Left colon (tissue), 2 donors: ENCODE measurements around the gene IPO11. TPM values are rescaled to one million over a fixed set of nuclear protein-coding genes. Genes with fewer than 3 reads are reported as not detected.

Experiments
- ATAC-seq: fragments of 200-7000 bp; cut with Tn5 transposase; one replicate; pipeline ENCODE4 v1.9.1; 2020; ENCODE audit warnings: mild to moderate bottlenecking, moderate library complexity
- DNase-seq, 2 donors: peaks; one replicate each; pipeline ENCODE4 v3.0.0-alpha.2; 2020
- intact Hi-C, 2 donors: fragments of 100-400 bp; cut with DNase I in 1 of 2; cut with micrococcal nuclease in 1 of 2; formaldehyde crosslinking; loops; one replicate each; pipeline versions ENCODE4 v1.11.2 to v1.14.0; 2022; cut with DNase I, micrococcal nuclease
- total RNA-seq, 2 donors: library from RNA; stranded (reverse); fragmentation: NEBNext Ultra II Directional; extraction: Animal tissue kit (Norgen Biotek cat#: 25700); gene quantifications; one replicate each; pipeline ENCODE4 v1.2.1, GENCODE V29; 2021
- donor health status: DM: no; HTN: no; CAD: no.
- donor health status: DM: yes; HTN: yes; CAD: no.

Gene IPO11
- total RNA-seq, 2 donors from 2014 or later: 18.0 to 18.8 TPM

GRCh38 chr5:62431735-62432620 lies 19.4 kb downstream of the IPO11 start:
- ATAC-seq (peak; percentile 75), DNase-seq (peak in 1 of 2 donors; percentile 12)
- intact Hi-C loops: no loop called here

DNA sequence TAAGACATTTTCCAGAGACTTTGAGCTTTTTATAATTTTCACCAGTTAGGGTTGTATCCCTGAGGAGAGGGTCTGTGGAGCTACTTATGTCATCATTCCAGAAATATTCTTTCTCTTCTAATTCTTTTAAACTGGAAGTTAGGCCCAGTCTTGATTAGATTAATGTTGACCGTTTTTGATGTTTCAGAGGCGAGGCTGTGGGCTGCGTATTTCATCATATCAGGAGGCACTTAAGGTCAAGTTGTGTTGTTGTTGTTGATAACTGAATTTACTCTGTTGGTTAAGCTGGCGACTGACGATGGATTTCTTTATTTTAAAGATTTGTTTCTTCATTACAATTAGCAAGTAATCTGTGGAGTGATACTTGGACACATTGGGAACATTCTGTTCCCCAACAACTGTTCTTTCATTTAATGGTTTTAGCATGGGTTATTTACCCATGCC lies 20.1 kb downstream of the IPO11 start:
- ATAC-seq (no peak), DNase-seq (no peak)
- intact Hi-C loops: no loop called here

GRCh38 chr5:62448528-62448927 lies 36.0 kb downstream of the IPO11 start:
- ATAC-seq (no peak), DNase-seq (no peak)
- intact Hi-C loops: no loop called here

- ATAC-seq: no peak
- no peak for DNase-seq
- intact Hi-C loops: no loop called here
These were observed 37.7 kb downstream of the IPO11 start for GRCh38 chr5:62450259-62450658.

DNA sequence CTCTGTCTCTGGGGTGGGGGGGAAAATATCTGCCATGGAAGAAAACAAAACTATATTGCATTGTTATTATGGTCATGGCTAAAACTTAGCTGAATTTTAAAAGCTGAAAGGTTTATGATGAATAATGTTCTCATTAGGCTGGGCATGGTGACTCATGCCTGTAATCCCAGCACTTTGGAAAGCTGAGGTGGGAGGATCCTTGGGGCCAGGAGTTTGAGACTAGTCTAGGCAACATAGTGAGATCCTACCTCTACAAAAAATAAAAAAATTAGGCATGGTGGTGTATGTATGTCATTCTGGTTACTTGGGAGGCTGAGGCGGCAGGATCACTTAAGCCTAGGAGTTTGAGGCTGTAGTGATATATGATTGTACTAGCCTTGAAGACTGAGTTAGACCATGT lies 44.5 kb downstream of the IPO11 start:
- ATAC-seq (no peak), DNase-seq (no peak)
- intact Hi-C loops: no loop called here

DNA sequence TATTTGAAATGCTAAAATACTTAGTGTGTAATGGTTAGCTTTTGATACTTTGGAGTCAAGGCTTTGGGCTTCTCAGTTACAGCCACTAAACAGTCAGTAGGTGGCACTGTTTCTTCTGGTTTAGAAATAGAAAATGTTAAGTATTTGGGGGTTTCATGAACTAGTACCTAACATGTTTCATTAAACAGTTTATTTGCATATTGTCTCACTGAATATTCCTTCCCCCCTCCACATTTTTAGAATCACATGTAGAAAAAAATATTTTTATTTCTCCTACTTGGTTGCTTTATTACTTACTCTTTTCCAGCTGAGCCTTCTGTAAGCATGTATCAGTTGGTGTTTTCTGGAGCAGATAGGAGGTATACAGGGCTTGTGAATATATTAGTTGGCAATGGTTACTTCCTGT lies 48.0 kb downstream of the IPO11 start:
- no peak for DNase-seq
- ATAC-seq: no peak
- intact Hi-C loops: loop anchor here in 1 of 2 donors (5.0 kb wide), 1 partner anchor 322 kb away; no protein-coding TSS in a partner anchor

- DNase-seq: no peak
- no peak for ATAC-seq
- intact Hi-C loops: loop anchor here in 1 of 2 donors (5.0 kb wide), 1 partner anchor 321 kb away; no protein-coding TSS in a partner anchor
These were observed 49.0 kb downstream of the IPO11 start for GRCh38 chr5:62461561-62461960.

DNA sequence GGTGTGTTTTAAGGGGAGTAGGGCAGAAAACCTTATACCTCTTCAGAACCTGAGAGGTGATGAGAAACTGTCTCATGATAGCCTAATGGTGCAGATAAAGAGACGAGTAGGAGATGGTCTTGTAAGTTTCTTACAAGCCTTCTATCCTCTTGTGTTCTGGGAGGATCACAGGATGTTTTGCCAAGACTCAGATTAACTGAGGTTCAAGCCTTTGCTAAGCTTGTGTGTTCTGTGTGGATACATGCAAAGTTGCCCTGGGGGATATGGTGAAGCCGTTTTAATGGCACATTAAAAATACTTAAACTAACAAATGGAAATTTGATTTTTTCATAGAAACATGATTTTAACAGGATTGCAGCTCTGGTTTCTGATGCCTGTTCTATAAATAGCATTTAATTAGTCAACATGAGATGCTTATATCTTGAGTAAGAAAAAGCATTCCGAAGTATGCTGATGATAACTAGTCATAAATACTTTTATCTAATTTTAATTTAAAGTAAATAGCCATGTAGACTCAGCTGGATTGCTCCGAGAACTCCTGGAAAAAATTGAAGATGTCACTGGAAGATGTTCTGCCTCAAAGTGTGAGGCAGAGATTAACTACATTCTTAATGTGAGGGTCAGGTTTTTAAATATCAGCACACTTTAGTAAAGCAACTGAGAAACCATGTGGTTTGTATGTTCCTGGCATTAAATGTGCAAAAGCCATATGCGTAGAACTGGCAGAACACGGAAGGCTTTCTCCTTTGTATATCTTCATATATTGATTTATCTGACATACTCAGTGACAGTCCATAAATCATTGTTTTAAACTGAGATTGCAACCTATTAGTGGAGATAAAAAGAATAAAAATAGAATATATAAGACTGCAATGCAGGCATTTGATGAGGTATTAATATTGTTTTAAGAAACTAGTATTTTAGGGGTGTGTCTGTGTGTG lies 53.7 kb downstream of the IPO11 start:
- DNase-seq: no peak
- no peak for ATAC-seq
- intact Hi-C loops: no loop called here

- intact Hi-C loops: no loop called here
- ATAC-seq: no peak
These were observed 60.6 kb downstream of the IPO11 start for GRCh38 chr5:62473209-62473608.

GRCh38 chr5:62475072-62475471 lies 62.5 kb downstream of the IPO11 start:
- ATAC-seq (no peak), DNase-seq (no peak)
- intact Hi-C loops: no loop called here

More at GRCh38 chr5:62473209-62473608, 60.6 kb downstream of the IPO11 start:
- DNase-seq: no peak

DNA sequence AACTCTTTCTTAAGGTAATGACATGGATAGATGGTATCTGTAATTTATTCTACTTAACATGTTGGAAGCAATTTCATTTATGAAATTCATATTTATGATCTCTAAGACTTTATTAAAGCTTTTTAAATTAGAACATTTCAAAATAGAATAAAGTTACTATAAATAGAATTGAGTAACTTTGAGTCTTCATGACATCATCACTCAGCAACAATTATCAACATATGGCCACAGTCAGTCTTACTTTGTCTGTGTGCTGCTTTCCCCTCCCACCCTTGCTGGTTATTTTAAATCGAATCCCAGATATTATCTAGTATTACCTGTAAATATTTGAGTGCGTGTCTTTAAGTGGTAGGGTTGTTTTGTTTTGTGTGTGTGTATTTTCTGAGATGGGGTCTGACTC lies 65.2 kb downstream of the IPO11 start:
- no peak for ATAC-seq
- intact Hi-C loops: no loop called here
- DNase-seq: no peak

- no peak for DNase-seq
- intact Hi-C loops: no loop called here
- no peak for ATAC-seq
These were observed 71.0 kb downstream of the IPO11 start for GRCh38 chr5:62483556-62483955.

DNA sequence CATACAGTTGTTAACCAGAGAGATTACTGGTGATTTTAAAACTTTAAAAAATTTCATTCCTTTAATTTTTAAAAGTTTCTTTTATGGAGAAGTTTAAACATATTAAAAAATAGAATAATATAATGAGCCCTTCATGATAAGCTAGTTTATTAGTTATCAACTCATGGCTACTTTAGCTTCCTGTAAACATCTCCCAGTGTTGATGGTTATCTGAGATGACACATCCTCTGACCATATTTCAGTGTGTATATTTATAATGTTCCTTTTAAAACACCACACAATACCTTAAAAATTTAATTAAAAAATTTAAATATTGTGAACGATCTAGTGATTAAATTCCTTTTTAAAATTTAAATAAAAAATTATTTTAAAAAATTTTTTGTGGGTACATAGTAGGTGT lies 74.1 kb downstream of the IPO11 start:
- no peak for DNase-seq
- ATAC-seq: no peak
- intact Hi-C loops: no loop called here

DNA sequence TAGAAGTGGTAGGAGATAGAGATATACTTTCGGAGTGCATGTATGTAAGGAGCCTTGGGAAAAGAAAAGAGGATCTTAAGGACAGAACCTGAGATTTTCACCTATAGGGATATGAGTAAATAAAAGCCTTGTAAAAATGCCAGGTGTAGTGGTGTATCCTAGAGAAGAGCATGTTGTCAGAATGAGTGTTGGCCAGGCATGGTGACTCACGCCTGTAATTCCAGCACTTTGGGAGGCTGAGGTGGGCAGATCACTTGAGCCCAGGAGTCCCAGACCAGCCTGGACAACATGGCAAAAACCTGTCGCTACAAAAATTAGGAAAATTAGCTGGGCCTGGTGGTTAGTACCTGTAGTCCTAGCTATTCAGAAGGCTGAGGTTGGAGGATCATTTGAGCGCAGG lies 76.0 kb downstream of the IPO11 start:
- intact Hi-C loops: no loop called here
- no peak for DNase-seq
- ATAC-seq: no peak

DNA sequence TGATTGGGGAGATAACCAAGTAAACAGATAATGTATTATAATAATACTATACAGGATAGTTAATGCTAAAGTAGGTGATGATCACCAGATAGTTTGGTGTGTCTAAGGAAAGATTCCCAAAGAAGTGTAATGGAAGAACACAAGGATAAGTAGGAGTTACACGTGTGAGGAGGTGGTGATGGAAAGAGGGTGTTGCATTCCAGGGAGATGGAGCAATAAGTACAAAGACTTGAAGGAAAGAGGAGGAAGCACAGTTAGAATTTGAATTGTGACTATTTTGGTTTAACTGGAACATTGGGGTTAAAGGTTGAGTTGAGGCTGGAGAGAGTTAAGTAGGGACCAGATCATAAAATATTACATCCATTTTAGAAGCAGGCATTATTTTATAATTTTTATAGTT lies 76.9 kb downstream of the IPO11 start:
- intact Hi-C loops: no loop called here
- no peak for DNase-seq
- no peak for ATAC-seq

GRCh38 chr5:62494772-62495171 lies 82.2 kb downstream of the IPO11 start:
- no peak for ATAC-seq
- DNase-seq: no peak
- intact Hi-C loops: no loop called here

GRCh38 chr5:62496876-62497275 lies 84.3 kb downstream of the IPO11 start:
- intact Hi-C loops: no loop called here
- DNase-seq: no peak
- no peak for ATAC-seq

DNA sequence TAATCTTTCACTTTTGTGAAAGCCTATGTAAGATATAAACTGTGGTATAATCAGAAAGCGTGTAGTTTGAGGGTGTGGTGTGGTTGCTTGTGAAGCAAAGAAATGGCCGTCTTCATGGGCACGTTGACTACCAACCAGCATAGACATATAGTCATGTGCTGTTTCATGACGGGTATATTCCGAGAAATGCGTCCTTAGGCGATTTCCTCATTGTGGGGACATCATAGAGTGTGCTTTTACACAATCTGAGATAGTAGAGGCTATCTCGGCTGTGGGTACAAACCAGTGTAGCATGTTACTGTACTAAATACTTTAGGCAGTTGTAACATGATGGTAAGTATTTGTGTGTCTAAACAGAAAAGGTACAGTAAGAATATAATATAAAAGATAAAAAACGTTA lies 86.4 kb downstream of the IPO11 start:
- DNase-seq (no peak), ATAC-seq (no peak)
- intact Hi-C loops: no loop called here

GRCh38 chr5:62499756-62500155 lies 87.2 kb downstream of the IPO11 start:
- ATAC-seq: no peak
- no peak for DNase-seq
- intact Hi-C loops: no loop called here
